Raji (cell line): ENCODE measurements around the gene FAM174C.
A peak's percentile ranks its signal among the peaks of the same experiment; 100 is the strongest.

Source experiments
- POLR2A ChIP-seq: IDR thresholded peaks from 2 replicates; pipeline ENCODE4 v1.6.1; 2011; ENCODE audit warnings: low read depth, low read length, control low read depth; ENCODE audit not compliant: insufficient read depth

The FAM174C gene

DNA sequence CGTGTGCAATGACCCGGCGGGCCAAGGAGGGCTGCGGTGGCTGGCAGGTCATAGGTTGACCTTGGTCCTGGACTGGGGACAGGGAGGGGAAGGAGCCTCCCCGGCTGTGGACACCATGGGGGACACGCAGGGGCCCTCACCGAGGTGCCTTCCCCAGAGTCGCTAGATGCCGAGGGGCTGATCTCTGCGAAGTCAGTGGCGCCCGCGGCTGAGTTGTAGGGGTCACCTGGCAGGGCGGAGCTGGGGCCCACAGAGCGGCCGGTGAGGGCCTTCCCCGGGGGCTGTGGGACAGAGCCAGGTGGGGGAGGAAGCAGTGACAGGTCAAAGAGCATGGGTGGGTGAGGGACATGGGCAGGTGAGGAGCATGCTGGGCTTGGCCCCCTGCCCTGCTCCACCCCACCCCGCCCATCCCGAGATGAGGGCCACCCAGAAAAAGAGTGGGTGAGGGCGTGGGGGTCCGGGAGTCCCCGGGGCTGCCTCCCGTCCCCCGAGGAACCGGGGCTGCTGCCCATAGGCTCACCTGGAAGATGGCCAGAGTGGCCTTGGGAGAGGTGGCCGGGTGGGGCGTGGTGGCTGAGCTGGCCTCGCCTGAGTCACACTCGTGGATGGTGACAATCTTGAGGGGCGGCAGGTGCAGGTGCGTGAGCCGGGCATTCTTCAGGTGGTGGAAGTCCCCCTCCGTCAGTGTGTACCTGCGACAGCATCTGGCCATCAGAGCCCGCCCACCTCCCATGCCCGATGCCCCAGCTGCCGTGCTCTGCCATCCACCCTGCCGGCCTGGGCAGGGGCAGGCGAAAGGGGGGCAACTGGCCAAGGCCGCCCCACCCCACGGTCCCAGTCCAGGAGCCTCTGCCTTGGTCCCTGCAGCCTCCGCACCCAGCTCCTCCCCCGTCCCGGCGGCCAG, 41.0 kb upstream of the FAM174C start:
- TF ChIP-seq POLR2A: no peak

DNA sequence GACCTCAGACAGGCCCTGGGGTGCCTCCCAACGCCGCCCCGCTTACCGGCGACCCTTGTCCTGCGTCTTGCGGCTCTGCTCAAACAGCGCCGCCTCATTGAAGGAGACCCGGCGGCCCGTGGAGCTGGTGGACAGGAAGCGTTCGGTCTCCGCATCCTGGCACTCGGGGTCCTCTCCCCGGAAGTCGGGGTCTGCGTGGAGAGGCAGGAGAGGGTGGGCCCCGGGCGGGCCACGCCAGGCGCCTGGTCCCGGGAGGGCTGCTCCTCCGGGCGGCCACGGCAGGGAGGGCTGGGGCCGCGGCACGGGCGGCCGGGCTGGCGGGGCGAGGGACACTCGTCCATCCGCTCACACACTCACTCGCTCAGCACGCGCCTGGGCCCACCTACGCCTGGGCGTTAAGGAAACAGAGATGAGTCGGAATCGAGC, 40.4 kb upstream of the FAM174C start:
- TF ChIP-seq POLR2A: no peak

DNA sequence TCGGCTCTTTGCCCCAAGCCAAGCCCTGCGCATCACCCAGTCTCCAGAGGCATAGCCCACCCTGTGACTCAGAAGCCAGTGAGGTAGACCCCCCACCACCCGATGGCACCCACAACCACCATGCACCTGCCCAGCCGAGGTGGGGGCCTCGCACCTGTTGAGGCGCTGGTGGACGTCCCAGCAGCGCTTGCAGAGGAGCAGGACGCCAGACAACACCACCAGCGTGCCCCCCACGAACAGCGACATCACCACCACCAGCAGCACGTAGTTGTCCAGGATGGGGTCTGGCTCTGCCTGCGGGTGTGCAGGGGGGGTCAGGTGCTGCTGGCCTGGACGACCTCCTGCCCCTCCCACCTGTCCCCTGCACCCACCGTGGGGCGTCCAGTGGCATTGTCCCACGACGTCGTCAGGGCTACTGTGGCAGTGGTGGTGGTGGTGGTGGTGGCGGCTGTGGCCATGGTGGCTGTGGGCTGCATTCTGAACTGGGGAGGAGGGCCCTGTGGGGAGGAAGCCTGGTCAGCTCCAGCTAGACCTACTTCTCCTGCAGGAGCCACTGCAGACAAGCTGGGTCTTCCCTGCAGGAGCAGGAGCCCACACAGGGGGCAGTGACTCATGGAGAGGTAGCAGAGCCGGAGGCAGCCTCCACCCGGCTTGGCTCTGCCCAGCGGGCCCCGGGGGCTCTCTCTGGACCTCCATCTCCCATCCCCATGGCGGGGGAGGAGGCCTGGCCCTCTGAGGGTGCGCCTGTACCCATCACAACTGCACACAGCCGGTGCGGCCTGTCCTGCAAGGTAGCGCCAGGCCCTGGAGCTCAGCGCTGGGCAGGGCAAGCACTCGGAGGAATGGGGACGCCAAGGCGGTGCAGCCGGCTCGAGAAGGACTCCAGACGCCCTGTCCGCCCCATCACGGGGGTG, 39.4 kb upstream of the FAM174C start:
- TF ChIP-seq POLR2A: no peak

DNA sequence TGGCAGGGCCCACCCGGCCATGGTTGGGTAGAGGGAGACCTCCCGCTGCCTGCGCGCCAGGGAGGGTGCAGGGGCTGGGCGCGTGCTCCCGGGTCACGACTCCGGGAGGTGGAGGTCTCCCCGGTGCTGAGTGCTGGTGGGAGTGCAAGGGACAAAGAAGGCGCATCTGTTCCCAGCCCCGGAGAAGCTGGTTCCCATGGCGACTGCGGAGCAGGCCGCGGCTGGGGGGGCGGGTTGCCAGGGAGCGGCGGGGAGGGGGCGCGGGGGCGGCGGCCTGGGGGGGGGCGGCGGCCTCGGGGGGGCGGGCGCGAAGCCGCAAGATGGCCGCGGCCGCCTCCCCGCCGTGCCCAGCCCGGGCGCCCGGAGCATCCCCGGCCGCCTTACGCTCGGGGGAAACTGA, 38.8 kb upstream of the FAM174C start:
- TF ChIP-seq POLR2A: no peak

DNA sequence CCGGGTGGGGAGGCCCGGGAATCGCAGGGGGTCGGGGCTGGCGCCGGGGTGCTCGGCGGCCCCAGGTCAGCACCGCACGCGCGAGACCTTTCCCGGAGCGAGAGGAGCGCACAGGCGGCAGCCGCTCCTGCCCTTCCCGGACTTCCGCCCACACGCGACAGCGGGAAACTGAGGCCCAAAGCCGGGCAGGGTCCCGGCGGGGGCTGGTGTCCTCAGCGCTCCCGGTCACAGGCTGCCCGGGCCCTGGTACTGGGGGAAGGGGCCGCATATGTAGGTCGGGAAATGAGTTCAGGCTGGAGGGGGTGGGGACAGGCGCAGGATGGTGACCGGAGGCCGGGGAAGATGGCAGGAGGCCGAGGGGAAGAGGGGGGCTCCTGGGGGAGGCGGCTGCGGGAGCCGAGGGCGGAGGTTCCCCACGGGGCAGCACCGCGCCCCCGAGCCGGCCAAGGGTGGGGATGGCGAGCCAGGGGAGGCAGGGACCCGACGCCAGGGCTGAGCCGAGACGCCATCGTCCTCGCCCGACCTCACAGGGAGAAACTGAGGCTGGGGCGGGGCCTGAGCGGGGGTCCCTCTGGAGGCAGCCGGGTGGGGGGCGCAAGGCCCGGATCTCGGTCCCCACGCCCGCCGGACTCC, 38.2 kb upstream of the FAM174C start:
- TF ChIP-seq POLR2A: no peak

DNA sequence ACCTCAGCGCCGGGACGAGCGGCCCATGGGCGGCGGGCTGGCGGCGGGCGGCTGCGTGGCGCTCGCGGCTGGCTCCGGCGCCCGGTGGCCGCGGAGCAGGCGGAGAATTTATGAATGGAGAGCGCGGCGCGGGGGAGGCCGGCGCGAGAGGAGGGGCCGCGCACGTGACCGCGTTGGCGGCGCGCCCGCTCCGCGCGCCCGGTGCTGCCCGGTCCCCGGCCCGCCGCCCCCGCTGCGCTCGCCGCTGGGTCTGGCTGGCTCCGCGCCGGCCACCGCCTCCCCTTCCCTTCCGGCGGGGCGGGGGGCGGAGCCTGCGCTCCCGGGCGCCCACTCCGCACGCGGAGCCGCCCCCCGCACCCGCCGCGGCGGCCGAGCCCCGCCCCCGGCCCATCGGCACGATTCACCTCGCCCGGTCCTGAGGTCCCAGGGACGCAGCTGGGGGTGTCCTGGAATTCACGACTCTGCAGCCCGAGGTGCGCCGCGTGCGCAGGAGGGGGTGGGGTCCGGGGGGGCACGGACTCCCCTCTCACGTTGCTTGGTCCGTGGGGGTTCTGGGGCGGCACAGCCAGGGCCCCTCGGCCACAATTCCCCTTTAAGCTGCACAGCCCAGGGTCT, 37.5 kb upstream of the FAM174C start, which contains the start of gene CBARP:
Gene CBARP (minus strand): TSS at position 252 of the 615 bp plus-strand sequence. CDS start 1,905 bp downstream, outside the sequence.
- TF ChIP-seq POLR2A: no peak

DNA sequence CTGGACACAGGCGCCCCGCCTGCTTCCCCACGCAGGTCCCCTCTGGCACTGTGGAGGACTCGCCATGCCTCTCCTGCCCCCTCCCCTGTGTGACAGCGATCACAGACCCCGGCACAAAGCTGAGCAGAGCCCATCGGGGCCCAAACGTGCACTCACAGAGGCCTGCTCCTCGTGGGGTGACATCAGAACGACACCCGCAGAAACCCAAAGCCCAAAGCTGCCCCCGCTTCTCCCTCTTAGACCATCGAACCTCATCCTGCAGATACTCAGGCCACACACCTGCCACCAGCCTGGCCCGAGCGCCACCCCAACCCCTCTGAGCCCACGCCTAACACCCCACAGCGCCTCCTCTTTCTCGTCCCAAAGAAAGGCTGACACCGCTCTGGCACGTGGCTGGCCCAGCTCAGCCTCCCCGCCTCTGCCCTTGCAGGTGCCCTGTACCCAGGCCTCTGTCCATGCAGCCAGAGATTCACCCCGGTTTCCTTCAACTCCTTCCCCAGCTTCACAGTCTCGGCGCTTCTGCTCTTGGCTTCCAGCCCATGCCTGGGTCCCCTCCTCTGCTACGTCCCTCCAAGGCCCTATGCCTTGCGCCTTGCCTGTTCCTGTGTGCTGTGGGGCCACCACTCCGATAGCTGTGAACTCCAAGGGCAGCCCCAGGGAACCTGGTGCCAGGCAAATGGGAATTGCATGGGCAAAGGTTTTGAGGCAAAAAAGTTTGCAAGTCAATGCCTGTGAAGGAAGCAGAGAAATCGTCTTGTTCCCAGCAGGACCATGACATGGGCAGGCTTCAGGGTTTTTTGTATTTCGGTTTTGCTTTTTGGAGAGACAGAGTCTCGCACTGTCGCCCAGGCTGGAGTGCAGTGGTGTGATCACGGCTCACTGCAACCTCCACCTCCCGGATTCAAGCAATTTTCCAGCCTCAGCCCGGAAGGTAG, 36.7 kb upstream of the FAM174C start:
- TF ChIP-seq POLR2A: no peak

DNA sequence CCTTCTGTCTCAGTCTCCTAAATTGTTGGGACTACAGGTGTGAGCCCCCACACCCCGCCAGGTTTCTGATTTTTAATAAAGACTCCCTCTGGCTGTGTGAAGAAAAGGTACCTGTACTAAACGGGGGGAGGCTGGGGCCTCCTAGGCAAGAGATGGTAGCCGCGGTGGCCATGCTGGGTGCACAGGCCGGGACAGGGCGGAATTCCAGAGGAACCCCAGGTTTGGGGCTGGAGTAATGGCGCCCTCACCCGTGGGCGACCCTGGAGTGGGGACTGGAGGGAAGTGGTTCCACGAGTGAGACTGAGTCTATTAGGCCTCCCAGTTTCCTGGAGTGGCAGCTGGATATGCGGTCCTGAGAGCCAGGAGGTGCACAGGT, 35.9 kb upstream of the FAM174C start:
- TF ChIP-seq POLR2A: no peak

DNA sequence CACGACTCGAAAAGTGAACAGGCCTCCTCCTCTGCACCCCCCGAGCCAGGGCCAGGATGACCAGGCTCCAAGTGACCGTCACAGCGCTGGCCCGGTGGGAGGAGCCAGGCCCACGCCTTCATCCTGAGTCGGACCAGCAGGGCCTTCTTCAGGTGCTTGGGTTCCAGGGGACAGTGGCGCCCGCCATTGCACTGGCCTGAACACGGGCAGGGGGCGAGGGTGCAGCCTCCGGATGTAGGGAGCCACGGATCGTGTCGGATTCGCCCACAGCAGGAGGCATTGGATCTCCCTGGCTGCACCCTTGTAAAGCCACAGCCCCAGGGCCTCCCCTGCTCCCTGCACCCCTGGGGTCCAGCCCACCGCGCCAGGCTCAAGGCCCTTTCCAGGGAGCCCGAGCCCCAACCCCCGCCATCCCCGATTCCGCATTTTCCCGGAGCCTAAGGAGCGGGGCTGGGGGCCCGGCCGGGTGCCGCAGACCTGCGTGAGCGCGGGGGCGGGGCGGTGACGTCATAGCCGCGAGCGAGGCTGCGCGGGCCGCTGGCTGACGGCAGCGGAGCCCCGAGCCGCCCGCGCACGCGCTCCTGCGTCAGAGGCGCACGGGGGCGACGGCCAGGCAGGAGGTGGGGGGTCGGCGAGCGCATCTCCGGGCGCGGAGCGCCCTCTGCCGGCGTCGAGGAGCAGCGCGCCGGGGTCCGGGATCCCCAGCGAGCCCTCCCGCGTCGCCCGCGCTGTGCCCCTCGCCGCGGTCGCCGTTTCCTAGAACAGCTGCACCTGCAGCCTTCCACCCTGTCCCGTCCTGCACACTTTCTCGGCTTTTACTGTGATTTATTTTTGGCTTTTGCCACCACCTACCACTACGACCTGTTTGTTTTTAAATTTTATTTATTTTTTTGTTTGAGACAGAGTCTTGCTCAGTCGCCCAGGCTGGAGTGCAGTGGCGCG, 35.3 kb upstream of the FAM174C start:
- TF ChIP-seq POLR2A: peak; percentile 36; the same call in 1 of the 2 replicates

DNA sequence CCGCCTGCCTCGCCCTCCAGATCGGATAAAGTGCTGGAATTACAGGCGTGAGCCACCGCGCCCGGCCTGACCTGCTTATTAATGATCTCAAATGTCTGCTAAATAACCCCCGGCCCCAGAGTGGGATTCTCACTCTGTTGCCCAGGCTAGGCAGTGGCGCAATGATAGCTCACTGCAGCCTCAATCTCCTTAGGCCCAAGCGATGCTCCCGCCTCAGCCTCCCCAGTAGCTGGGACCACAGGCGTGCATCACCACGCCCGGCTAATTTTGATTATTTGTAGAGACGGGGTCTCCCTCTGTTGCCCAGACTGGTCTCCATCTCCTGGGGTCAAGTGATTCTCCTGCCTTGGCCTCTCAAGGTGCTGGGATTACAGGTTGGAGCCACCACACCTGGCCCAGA, 34.4 kb upstream of the FAM174C start:
- no peak for TF ChIP-seq POLR2A

DNA sequence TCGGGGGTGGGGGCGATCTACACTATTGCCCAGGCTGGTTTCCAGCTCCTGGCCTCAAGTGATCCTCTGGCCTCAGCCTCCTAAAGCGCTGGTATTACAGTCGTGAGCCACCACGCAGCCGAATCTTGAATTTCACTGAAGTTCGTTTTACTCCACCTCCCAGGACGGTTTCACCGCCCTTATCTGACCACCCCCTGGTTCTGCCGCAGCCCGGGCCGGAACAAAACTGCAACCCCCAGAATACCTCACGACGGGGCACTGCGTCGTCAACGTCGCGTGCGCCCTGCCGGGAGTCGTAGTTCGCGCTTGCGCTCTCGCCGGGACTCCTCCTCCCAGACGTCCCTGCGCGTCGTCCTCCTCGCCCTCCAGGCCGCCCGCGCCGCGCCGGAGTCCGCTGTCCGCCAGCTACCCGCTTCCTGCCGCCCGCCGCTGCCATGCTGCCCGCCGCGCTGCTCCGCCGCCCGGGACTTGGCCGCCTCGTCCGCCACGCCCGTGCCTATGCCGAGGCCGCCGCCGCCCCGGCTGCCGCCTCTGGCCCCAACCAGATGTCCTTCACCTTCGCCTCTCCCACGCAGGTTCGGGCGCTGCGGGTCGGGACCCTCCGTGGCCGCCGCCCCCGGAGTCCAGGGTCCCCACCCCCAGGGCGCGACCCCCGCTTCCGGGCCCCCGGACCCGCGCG, 33.8 kb upstream of the FAM174C start, which contains the start of gene ATP5F1D:
Gene ATP5F1D (plus strand): TSS at position 335 of the 679 bp plus-strand sequence. CDS start 100 bp downstream, at position 435.
- peak; percentile 87 for TF ChIP-seq POLR2A
